A673 (cell line): Measurements from ENCODE around the gene PCGF6. TPM values are rescaled to one million over a fixed set of nuclear protein-coding genes. Genes with fewer than 3 reads are reported as not detected.

Experiments
- BruUV-seq: library from RNA; stranded (reverse); fragments of 400-500 nt; replicated peaks from 2 replicates; lab custom pipeline; 2021; lab: Mats Ljungman, UMichigan
- CTCF ChIA-PET: fragments of 300-600 bp; sonication (Branson Sonifier 250); formaldehyde crosslinking; loops from one replicate; lab custom pipeline; 2022; ENCODE audit warnings: antibody characterized with exemption; lab: Charles Lee
- POLR2A ChIA-PET: fragments of 300-600 bp; sonication (Branson Sonifier 250); formaldehyde crosslinking; loops from one replicate; lab custom pipeline; 2022; ENCODE audit warnings: antibody characterized with exemption; ENCODE audit not compliant: low non-redundant PET; lab: Charles Lee
- DNase-seq: peaks from one replicate; pipeline ENCODE4 v3.0.0-alpha.2; 2015; ENCODE audit warnings: low spot score
- H3K27ac ChIP-seq: fragments of 200-600 bp; sonication (generic); 2 replicates; pipeline ENCODE4 v1.5.1; 2016; ENCODE audit warnings: mixed run types, low read depth, mild to moderate bottlenecking, mixed read lengths, antibody characterized with exemption, low read length; ENCODE audit not compliant: poor library complexity, severe bottlenecking
- H3K27me3 ChIP-seq: fragments of 200-600 bp; sonication (generic); replicated peaks from 2 replicates; pipeline ENCODE4 v1.6.1; 2017; ENCODE audit warnings: mixed run types, low read depth, mild to moderate bottlenecking, mixed read lengths, antibody characterized with exemption, low read length; ENCODE audit not compliant: insufficient read depth, poor library complexity
- H3K36me3 ChIP-seq: fragments of 200-600 bp; sonication (generic); 2 replicates; pipeline ENCODE4 v1.6.1; 2016; ENCODE audit warnings: mixed run types, mild to moderate bottlenecking, mixed read lengths, antibody characterized with exemption, low read length; ENCODE audit not compliant: insufficient read depth, poor library complexity, severe bottlenecking
- H3K4me1 ChIP-seq: fragments of 200-600 bp; sonication (generic); 2 replicates; pipeline ENCODE4 v1.6.1; 2017; ENCODE audit warnings: mixed run types, mild to moderate bottlenecking, mixed read lengths, antibody characterized with exemption, low read length; ENCODE audit not compliant: insufficient read depth, poor library complexity, severe bottlenecking
- H3K4me3 ChIP-seq: fragments of 200-600 bp; sonication (generic); 2 replicates; pipeline ENCODE4 v1.5.1; 2016; ENCODE audit warnings: low read depth, mixed run types, mild to moderate bottlenecking, mixed read lengths, low read length; ENCODE audit not compliant: poor library complexity, severe bottlenecking
- H3K9me3 ChIP-seq: fragments of 200-600 bp; sonication (generic); 2 replicates; pipeline ENCODE4 v1.6.1; 2016; ENCODE audit warnings: mixed run types, low read depth, mild to moderate bottlenecking, mixed read lengths, antibody characterized with exemption, low read length; ENCODE audit not compliant: poor library complexity, severe bottlenecking
- CTCF ChIP-seq: fragments of 300-800, 200-600 bp; sonication (generic); conservative IDR thresholded peaks from 2 replicates; pipeline ENCODE4 v1.5.1; 2017; ENCODE audit warnings: low read depth, mild to moderate bottlenecking, antibody characterized with exemption, low read length, moderate library complexity, mixed read lengths
- EZH2 ChIP-seq: fragments of 200-600 bp; sonication (generic); IDR thresholded peaks from 2 replicates; pipeline ENCODE4 v1.6.1; 2017; ENCODE audit warnings: borderline replicate concordance, low read depth, mild to moderate bottlenecking, mixed read lengths, antibody characterized with exemption, low read length; ENCODE audit not compliant: poor library complexity, severe bottlenecking
- intact Hi-C: fragments of 100-400 bp; cut with micrococcal nuclease; formaldehyde crosslinking; loops from one replicate; pipeline ENCODE4 v1.10.0; 2022; ENCODE audit not compliant: unreplicated experiment
- total RNA-seq: library from RNA; stranded (reverse); gene quantifications from 2 replicates; pipeline ENCODE4 v1.2.3, GENCODE V29; 2021

Gene PCGF6
- total RNA-seq, 1 experiment from 2014 or later: 22.5 TPM

GRCh38 chr10:103257812-103258211 lies 93.1 kb downstream of the PCGF6 start:
- Histone ChIP-seq H3K4me1 (no peaks in the 10 kb centered on the region), H3K9me3 (no peaks in the 10 kb centered on the region), H3K36me3 (no peaks in the 10 kb centered on the region), H3K4me3 (no peak overlapping the region), H3K27ac (no peak overlapping the region), H3K27me3 (no peaks in the 10 kb centered on the region)
- TF ChIP-seq EZH2 (no peak), CTCF (no peak)
- ChIA-PET CTCF (no interaction called here), POLR2A (no interaction called here)
- intact Hi-C loops: no loop called here
- no TSS peak for BruUV-seq
- DNase-seq: no peak

DNA sequence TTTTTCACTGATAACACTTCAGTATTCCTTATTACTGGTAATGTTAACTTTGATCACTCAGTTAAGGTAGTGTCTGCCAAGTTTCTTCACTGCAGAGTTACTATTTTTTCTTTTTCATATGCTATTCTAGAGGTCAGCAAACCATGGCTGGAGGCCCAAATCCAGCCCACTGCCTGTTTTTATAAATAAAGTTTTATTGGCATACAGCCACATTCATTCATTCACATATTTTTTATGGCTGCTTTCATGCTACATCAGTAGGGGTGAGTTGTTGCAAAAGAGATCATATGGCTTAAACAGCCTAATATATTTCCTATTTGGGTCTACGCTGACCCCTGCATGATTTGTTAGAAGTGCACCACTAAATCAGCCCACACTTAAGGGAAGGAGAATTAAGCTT lies 94.3 kb downstream of the PCGF6 start:
- H3K4me3 ChIP-seq: no peak overlapping the region
- intact Hi-C loops: no loop called here
- no peaks in the 10 kb centered on the region for H3K27me3 ChIP-seq
- H3K4me1 ChIP-seq: no peaks in the 10 kb centered on the region
- no peak overlapping the region for H3K27ac ChIP-seq
- no TSS peak for BruUV-seq
- ChIA-PET POLR2A (no interaction called here), CTCF (no interaction called here)
- no peaks in the 10 kb centered on the region for H3K9me3 ChIP-seq
- TF ChIP-seq EZH2 (no peak), CTCF (no peak)
- no peak for DNase-seq
- H3K36me3 ChIP-seq: no peaks in the 10 kb centered on the region

- TF ChIP-seq CTCF: no peak
- no peak for TF ChIP-seq EZH2
- intact Hi-C loops: no loop called here
- no TSS peak for BruUV-seq
- no peak overlapping the region for H3K27ac ChIP-seq
- H3K27me3 ChIP-seq: no peaks in the 10 kb centered on the region
- no peak for DNase-seq
- H3K4me1 ChIP-seq: no peaks in the 10 kb centered on the region
- H3K4me3 ChIP-seq: no peak overlapping the region
- ChIA-PET POLR2A (no interaction called here), CTCF (interaction anchor here (0.9 kb wide), 1 partner anchor 10 kb away, joined by 3 read pairs; no protein-coding TSS in a partner anchor)
- no peaks in the 10 kb centered on the region for H3K36me3 ChIP-seq
- H3K9me3 ChIP-seq: no peaks in the 10 kb centered on the region
Observed at GRCh38 chr10:103254538-103255325, 96.2 kb downstream of the PCGF6 start.
